DND-41 (cell line): Measurements from ENCODE around the gene FXYD4.

Source experiments
- CTCF ChIP-seq: IDR thresholded peaks from 2 replicates; pipeline ENCODE4 v1.5.1; 2012; ENCODE audit warnings: borderline replicate concordance, low read length, moderate library complexity, mild to moderate bottlenecking; ENCODE audit not compliant: poor library complexity, severe bottlenecking; ENCODE audit errors: extremely low read depth
- EZH2 ChIP-seq: IDR thresholded peaks from 3 replicates; pipeline ENCODE4 v1.6.1; 2012; ENCODE audit warnings: borderline replicate concordance, low read depth, mild to moderate bottlenecking, moderate library complexity, low read length, inconsistent platforms; ENCODE audit not compliant: severe bottlenecking

- TF ChIP-seq CTCF: no peak
- TF ChIP-seq EZH2: no peak
These were observed 46.6 kb upstream of the FXYD4 start for GRCh38 chr10:43324876-43325275.
